Fibroblast of lung (primary cell): ENCODE measurements around the gene SPIN3.

Experiments
- CTCF ChIP-seq, 2 donors: IDR thresholded peaks in 1 of 2; conservative IDR thresholded peaks in 1 of 2; 1 replicate in 1 of 2; 2 replicates in 1 of 2; pipeline ENCODE4 v1.5.1; 2011 to 2012; ENCODE audit warnings: low read length in 2 of 2, control low read depth in 1 of 2, inconsistent platforms in 1 of 2, low read depth in 1 of 2, mild to moderate bottlenecking in 1 of 2
- EZH2 ChIP-seq: IDR thresholded peaks from 2 replicates; pipeline ENCODE4 v1.5.1; 2012; ENCODE audit warnings: low read length, control low read depth, mild to moderate bottlenecking; ENCODE audit errors: missing control alignments

DNA sequence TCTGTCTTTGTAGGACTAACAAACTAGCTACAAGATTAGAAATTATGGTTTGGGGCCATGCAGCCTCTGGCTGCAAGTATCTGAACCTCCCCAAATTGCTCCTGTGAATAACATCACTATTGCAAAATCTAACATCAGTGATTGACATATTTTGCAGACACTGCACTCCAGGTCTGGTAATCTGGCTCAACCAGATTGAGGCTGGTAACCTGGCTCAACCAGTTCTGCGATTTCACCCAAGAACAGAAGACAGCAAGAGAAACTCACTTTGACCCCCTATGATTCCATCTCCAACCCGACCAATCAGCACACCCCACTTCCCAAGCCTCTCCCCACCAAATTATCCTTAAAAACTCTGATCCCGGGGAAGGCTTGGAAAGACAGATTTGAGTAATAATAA is 20.9 kb downstream of the SPIN3 start:
- TF ChIP-seq CTCF (conservative IDR thresholded peaks at IDR 0.05 in 1 of 2, IDR thresholded peaks at IDR 0.05 in 1 of 2; ENCODE audit: low read depth in 1 of 2, low read length in 2 of 2) (no peak), EZH2 (no peak)
